PC-3 (cell line): ENCODE data around the gene ZNF625. TPM values are rescaled to one million over a fixed set of nuclear protein-coding genes. Genes with fewer than 3 reads are reported as not detected.

Source experiments
- ATAC-seq: fragments of 200-7000 bp; cut with Tn5 transposase; 2 replicates; pipeline ENCODE4 v1.9.1; 2020; ENCODE audit warnings: mild to moderate bottlenecking, moderate library complexity
- BruUV-seq: library from RNA; stranded (reverse); fragments of 400-500 nt; replicated peaks from 2 replicates; lab custom pipeline; 2021; lab: Mats Ljungman, UMichigan
- CTCF ChIA-PET: fragments of 300-600 bp; sonication (Branson Sonifier 250); formaldehyde crosslinking; loops from one replicate; lab custom pipeline; 2022; ENCODE audit warnings: antibody characterized with exemption; lab: Charles Lee
- POLR2A ChIA-PET: fragments of 300-600 bp; sonication (Branson Sonifier 250); formaldehyde crosslinking; loops from one replicate; lab custom pipeline; 2022; ENCODE audit warnings: antibody characterized with exemption; ENCODE audit not compliant: unreplicated experiment; lab: Charles Lee
- DNase-seq: peaks from one replicate; pipeline ENCODE4 v3.0.0-alpha.2; 2015
- H2AFZ ChIP-seq: fragments of 300-600 bp; sonication (generic); 2 replicates; pipeline ENCODE4 v1.6.0; 2016; ENCODE audit warnings: antibody characterized with exemption, low read length
- H3F3A ChIP-seq: fragments of 300-600 bp; sonication (generic); one replicate; pipeline ENCODE4 v1.6.0; 2017; ENCODE audit warnings: antibody characterized with exemption, low read length, control low read depth, mild to moderate bottlenecking; ENCODE audit not compliant: unreplicated experiment
- H3K27ac ChIP-seq: fragments of 300-600 bp; sonication (generic); 2 replicates; pipeline ENCODE4 v1.5.1; 2016; ENCODE audit warnings: mild to moderate bottlenecking, low read length
- H3K27me3 ChIP-seq: fragments of 300-600 bp; sonication (generic); 2 replicates; pipeline ENCODE4 v1.6.1; 2016; ENCODE audit warnings: low read length, mixed read lengths
- H3K36me3 ChIP-seq: fragments of 300-600 bp; sonication (generic); 2 replicates; pipeline ENCODE4 v1.6.1; 2016; ENCODE audit warnings: low read depth, mixed run types, low read length, mixed read lengths
- H3K4me1 ChIP-seq: fragments of 300-600 bp; sonication (generic); 2 replicates; pipeline ENCODE4 v1.5.1; 2016; ENCODE audit warnings: low read length; ENCODE audit not compliant: insufficient read depth
- H3K4me2 ChIP-seq: fragments of 300-600 bp; sonication (generic); 2 replicates; pipeline ENCODE4 v1.6.0; 2016; ENCODE audit warnings: low read length
- H3K4me3 ChIP-seq: fragments of 300-600 bp; sonication (generic); 2 replicates; pipeline ENCODE4 v1.5.1; 2016; ENCODE audit warnings: mild to moderate bottlenecking, low read length, mixed read lengths
- H3K79me2 ChIP-seq: fragments of 300-600 bp; sonication (generic); 2 replicates; pipeline ENCODE4 v1.6.1; 2017; ENCODE audit warnings: low read length, mixed read lengths
- H3K9ac ChIP-seq: fragments of 300-600 bp; sonication (generic); 2 replicates; pipeline ENCODE4 v1.6.0; 2016; ENCODE audit warnings: mild to moderate bottlenecking, low read length
- H3K9me2 ChIP-seq: fragments of 300-600 bp; sonication (generic); replicated peaks from 2 replicates; pipeline ENCODE4 v1.6.1; 2016; ENCODE audit warnings: mixed run types, low read length, mixed read lengths
- H3K9me3 ChIP-seq: fragments of 300-600 bp; sonication (generic); 2 replicates; pipeline ENCODE4 v1.6.1; 2016; ENCODE audit warnings: low read length, mixed read lengths
- H4K20me1 ChIP-seq: fragments of 300-600 bp; sonication (generic); 2 replicates; pipeline ENCODE4 v1.6.1; 2016; ENCODE audit warnings: low read length, mixed read lengths
- CTCF ChIP-seq: fragments of 300-600 bp; sonication (generic); conservative IDR thresholded peaks from 2 replicates; pipeline ENCODE4 v1.5.1; 2017; ENCODE audit warnings: antibody characterized with exemption, low read depth, mild to moderate bottlenecking, low read length
- EZH2 ChIP-seq: fragments of 300-600 bp; sonication (generic); IDR thresholded peaks from one replicate; pipeline ENCODE4 v1.6.1; 2017; ENCODE audit warnings: antibody characterized with exemption, mild to moderate bottlenecking, low read length; ENCODE audit not compliant: unreplicated experiment
- EZH2phosphoT487 ChIP-seq: fragments of 300-600 bp; sonication (generic); IDR thresholded peaks from 2 replicates; pipeline ENCODE4 v1.6.1; 2018; ENCODE audit warnings: mild to moderate bottlenecking, antibody characterized with exemption, low read length, borderline replicate concordance
- intact Hi-C: fragments of 100-400 bp; cut with micrococcal nuclease; formaldehyde crosslinking; loops from 2 replicates; pipeline ENCODE4 v1.9.0; 2023
- total RNA-seq: library from RNA; depleted of rRNA; stranded (reverse); fragments of >200 nt; gene quantifications from 2 replicates; pipeline ENCODE4 v1.2.3, GENCODE V29; 2014

Gene ZNF625
- total RNA-seq, 1 experiment from 2014 or later = 7.7 TPM

- Histone ChIP-seq H3F3A (no peaks in the 10 kb centered on the region), H4K20me1 (no peaks in the 10 kb centered on the region), H3K9me3 (peaks cover 53% of the 10 kb centered on the region), H3K27me3 (no peaks in the 10 kb centered on the region), H3K9me2 (no peaks in the 10 kb centered on the region), H2AFZ (no peak overlapping the region), H3K4me3 (no peak overlapping the region), H3K4me2 (no peak overlapping the region), H3K4me1 (no peaks in the 10 kb centered on the region), H3K27ac (no peak overlapping the region), H3K9ac (no peak overlapping the region), H3K36me3 (peaks cover 19% of the 10 kb centered on the region; the same call in 1 of the 2 replicates), H3K79me2 (no peaks in the 10 kb centered on the region)
- no TSS peak for BruUV-seq
- ATAC-seq (peak; percentile 75), DNase-seq (no peak)
- intact Hi-C loops = no loop called here
- ChIA-PET POLR2A (no interaction called here), CTCF (no interaction called here)
- TF ChIP-seq EZH2phosphoT487 (no peak), CTCF (peak; percentile 45; the same call in 1 of the 2 replicates), EZH2 (no peak)
Measured at GRCh38 chr19:12202250-12202649, 45.7 kb upstream of the ZNF625 start.

- no peaks in the 10 kb centered on the region for H3K27me3 ChIP-seq
- ChIA-PET CTCF (interaction anchor here (0.5 kb wide), 1 partner anchor 307 kb away, joined by 3 read pairs; no protein-coding TSS in a partner anchor), POLR2A (no interaction called here)
- no peaks in the 10 kb centered on the region for H4K20me1 ChIP-seq
- no peaks in the 10 kb centered on the region for H3K4me1 ChIP-seq
- H3K36me3 ChIP-seq = peaks cover 24% of the 10 kb centered on the region; the same call in 1 of the 2 replicates
- intact Hi-C loops = no loop called here
- H3K4me2 ChIP-seq = no peak overlapping the region
- no peak overlapping the region for H2AFZ ChIP-seq
- no peak overlapping the region for H3K27ac ChIP-seq
- H3F3A ChIP-seq = no peaks in the 10 kb centered on the region
- DNase-seq = no peak
- no peak for ATAC-seq
- H3K9me2 ChIP-seq = no peaks in the 10 kb centered on the region
- no TSS peak for BruUV-seq
- TF ChIP-seq CTCF (no peak), EZH2phosphoT487 (no peak), EZH2 (no peak)
- H3K9ac ChIP-seq = no peak overlapping the region
- H3K4me3 ChIP-seq = no peak overlapping the region
- no peaks in the 10 kb centered on the region for H3K79me2 ChIP-seq
- peaks cover 59% of the 10 kb centered on the region for H3K9me3 ChIP-seq
Measured at GRCh38 chr19:12199757-12200419, 43.4 kb upstream of the ZNF625 start.

- BruUV-seq = no TSS peak
- H3K27me3 ChIP-seq = no peaks in the 10 kb centered on the region
- DNase-seq (no peak), ATAC-seq (no peak)
- no peak overlapping the region for H2AFZ ChIP-seq
- H3K9ac ChIP-seq = no peak overlapping the region
- H3F3A ChIP-seq = no peaks in the 10 kb centered on the region
- peaks cover 30% of the 10 kb centered on the region; the same call in 1 of the 2 replicates for H3K36me3 ChIP-seq
- no peaks in the 10 kb centered on the region for H3K4me1 ChIP-seq
- ChIA-PET POLR2A (no interaction called here), CTCF (interaction anchor here (0.7 kb wide), 1 partner anchor 42 kb away, joined by 3 read pairs; the partner anchor contains the start of gene ZNF625)
- no peak for TF ChIP-seq CTCF
- no peak for TF ChIP-seq EZH2
- no peaks in the 10 kb centered on the region for H3K79me2 ChIP-seq
- H3K4me3 ChIP-seq = no peak overlapping the region
- H3K4me2 ChIP-seq = no peak overlapping the region
- peaks cover 67% of the 10 kb centered on the region for H3K9me3 ChIP-seq
- no peaks in the 10 kb centered on the region for H3K9me2 ChIP-seq
- no peaks in the 10 kb centered on the region for H4K20me1 ChIP-seq
- H3K27ac ChIP-seq = no peak overlapping the region
- intact Hi-C loops = no loop called here
Measured at GRCh38 chr19:12198136-12198535, 41.6 kb upstream of the ZNF625 start.
